ENCODE data around the gene EIF4EBP2.

DNA sequence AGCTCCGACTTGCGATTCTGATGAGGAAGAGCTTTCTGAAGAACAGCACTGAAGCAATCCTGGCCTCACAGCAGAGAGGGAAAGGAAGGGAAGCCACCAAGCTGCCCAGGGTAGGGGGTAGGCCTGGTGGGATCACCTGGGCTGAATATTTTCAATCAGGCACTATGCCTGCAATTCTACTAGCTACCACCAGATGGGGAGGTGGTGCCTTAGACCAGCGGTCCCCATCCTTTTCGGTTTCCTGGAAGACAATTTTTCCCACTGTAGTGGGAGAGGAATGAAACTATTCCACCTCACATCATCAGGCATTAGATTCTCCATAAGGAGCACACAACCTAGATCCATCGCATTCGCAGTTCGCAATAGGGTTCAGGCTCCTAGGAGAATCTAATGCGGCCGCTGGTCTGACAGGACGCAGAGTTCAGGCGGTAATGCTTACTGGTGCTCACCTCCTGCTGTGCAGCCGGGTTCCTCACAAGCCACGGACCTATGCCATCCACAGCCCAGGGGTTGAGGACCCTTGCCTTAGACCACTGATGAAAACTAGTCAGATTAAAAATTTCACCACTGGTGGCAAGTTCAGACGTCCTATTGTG lies 24.3 kb upstream of the EIF4EBP2 start:
- TF ChIP-seq, protein P1, sequence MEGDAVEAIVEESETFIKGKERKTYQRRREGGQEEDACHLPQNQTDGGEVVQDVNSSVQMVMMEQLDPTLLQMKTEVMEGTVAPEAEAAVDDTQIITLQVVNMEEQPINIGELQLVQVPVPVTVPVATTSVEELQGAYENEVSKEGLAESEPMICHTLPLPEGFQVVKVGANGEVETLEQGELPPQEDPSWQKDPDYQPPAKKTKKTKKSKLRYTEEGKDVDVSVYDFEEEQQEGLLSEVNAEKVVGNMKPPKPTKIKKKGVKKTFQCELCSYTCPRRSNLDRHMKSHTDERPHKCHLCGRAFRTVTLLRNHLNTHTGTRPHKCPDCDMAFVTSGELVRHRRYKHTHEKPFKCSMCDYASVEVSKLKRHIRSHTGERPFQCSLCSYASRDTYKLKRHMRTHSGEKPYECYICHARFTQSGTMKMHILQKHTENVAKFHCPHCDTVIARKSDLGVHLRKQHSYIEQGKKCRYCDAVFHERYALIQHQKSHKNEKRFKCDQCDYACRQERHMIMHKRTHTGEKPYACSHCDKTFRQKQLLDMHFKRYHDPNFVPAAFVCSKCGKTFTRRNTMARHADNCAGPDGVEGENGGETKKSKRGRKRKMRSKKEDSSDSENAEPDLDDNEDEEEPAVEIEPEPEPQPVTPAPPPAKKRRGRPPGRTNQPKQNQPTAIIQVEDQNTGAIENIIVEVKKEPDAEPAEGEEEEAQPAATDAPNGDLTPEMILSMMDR (IDR thresholded peaks at IDR 0.05): peak; percentile 37 to 56 (median 38)
- no peak for TF ChIP-seq POLR2A (IDR thresholded peaks at IDR 0.05)

Measured in right lobe of liver (tissue), 4 donors.